ENCODE measurements around the gene NKD2.
"Not testable (repeated sequence)": the region's sequence is repeated elsewhere in the genome, so short reads cannot be mapped to it uniquely, and the experiment has no call there.

NKD2 gene

DNA sequence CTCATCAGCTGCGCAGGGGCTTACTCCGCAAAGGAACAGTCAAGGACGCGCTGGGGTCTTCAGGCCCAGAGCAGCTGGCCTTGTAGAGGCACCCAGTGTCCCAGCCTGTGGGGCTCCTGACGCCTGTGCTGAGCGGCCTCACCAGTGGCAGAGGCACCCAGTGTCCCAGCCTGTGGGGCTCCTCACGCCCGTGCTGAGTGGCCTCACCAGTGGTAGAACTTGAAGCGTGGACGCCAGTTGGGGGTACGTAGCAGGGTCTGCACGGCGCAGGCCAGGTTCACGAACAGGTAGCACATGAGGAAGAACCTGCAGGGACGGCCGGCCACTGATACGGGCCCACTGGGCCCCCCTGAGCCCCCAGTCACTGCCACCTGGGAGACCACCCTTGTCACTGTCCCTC, 67.3 kb downstream of the NKD2 start:
- no peak for DNase-seq

DNA sequence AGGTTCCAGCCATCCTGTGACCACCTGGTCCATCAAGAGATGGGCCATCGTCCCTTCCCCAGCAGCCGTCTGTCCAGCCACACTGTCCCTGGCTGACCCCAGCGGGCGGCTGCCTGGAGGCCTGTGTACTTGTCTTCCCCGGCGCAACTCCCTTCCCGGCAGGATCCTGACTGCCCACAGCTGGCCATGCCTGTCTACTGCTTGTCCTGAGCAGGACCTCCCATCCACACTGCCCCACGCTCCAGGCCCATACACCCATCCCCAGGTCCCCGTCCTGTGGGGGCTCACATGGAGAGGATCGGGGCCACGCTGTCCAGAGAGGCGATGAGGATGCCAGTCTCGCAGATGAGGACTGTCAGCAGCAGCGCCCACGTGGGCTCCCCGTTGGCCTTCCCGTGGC, 67.8 kb downstream of the NKD2 start:
- no peak for DNase-seq

DNA sequence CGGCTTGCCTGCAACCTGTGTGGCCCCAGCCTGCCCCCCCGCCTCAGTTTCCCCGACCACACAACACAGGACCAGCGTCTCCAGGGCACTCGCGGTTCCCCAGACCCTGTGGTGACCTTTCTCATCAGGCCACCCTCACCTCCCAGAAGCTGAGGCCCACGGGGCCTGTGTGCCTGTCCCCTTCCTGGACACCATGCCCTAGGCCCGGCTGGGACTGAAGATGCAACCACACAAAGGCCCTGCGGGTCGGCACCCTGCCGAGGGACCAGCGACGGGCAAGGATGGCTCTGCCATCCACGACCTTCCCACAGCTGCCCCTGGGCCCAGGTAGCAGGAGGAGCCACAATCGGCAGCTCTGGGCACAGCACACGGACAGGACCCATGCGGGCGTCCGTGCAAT, 68.4 kb downstream of the NKD2 start:
- no peak for DNase-seq

DNA sequence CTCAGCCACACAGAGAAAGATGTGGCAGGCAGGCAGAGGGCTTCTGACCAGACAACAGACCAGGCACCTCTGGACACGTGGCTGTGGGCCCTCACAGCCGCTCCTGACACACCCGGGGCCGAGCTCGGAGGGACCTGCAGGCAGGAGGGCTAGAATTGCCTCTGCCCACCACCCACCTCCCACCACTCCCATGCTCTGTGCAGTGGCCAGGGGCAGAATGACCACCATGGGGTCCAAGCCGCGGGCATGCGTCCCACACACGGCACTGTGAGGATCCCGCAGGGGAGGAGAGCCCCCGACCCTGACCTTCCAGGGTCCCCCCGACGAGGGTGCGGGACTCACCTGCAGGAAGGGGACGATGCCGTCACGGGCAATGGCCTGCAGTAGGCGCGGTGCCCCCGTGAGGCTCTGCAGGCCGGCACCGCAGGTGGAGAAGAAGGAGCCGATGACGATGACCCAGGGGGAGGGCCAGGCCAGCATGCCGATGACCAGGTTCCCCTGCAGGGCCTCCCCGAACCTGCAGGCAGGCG, 69.0 kb downstream of the NKD2 start:
- DNase-seq = no peak

DNA sequence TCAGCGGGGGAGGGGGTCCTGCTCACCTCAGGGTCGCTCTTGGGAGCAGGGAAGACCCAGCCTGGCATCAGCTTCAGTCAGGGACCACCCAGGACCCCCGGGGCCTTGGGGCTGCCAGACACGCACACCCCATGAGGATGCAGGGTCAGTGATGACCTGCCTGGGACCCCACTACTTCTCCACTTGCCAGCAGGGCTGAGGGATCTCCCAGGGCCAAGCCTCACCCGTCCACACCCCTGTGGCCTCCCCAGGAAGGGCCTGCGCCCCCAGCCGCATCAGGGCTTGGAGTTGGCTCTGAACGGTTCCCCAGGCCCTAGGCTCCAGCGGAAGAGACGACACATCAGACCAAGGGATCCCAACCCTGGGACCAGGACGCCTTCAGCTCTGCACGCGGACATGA, 69.6 kb downstream of the NKD2 start:
- DNase-seq = no peak

DNA sequence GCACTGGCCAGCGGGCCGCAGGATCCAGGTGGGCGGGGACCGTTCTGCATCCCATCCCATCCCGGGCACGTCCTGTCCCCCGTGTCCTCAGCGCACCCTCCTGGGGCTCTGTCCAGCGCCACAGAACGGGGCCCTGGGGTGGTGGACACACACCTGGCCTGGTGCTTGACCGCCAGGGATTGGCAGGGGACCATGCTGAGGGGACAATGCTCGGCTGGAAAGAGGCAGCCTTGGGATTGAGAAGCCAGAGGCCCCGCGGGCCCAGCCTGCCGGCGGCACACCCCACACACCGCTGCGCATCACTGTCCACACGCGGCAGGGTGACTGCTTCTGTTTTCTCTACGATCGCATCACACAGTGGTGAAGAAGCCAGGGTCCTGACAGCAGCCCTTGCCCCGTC, 70.2 kb downstream of the NKD2 start:
- no peak for DNase-seq

DNA sequence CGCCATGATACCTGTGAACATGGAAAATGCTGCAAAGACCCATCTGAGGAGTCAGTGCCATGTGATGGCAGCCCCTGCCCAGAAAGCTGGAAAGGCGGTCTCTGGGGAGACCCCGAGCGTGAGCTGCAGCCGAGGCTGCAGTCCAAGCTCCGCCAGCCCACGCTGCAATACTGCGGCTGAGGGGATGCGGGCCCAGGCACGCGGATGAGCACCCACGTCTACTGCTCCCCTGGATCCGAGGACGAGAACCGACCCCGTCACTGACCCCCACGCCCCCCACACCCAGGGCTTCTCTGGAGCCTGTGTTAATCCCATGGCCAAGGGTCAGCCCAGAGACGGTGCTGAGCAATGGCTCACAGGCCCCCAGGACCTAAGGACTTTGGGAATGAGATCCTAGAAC, 70.9 kb downstream of the NKD2 start:
- no peak for DNase-seq

DNA sequence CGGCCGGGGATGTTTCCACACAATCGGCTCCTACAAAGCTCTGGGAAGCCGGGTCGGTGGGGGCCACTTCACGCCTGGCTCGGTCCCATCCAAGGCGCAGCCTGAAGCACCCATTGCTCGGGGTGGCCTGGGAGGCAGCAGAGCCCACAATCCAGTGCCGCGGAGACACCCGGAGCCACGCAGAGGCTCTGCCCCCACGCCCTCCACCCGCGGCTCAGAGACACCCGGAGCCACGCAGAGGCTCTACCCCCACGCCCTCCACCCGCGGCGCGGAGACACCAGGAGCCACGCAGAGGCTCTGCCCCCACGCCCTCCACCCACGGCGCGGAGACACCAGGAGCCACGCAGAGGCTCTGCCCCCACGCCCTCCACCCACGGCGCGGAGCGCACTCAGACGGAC, 71.4 kb downstream of the NKD2 start:
- no peak for DNase-seq

DNA sequence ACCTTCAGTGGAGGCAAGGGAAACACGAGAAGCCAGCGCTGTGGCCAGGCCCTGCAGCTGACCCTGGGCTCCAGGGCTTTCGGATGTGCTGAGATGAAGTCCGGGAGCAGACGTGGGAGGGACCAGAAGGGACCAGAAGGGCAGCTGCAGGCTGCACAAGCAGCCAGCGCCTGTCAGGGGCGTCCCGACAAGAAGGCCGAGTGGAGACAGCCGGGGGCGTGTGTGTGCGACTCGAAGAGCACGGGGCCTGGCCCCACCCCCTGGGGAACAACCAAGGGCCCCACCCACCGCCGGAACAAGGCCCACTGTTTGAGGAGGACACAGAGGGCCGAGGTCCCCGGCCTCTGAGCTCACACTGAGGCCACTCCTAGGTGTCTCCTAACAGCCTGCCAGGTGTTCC, 71.8 kb downstream of the NKD2 start:
- no peak for DNase-seq

DNA sequence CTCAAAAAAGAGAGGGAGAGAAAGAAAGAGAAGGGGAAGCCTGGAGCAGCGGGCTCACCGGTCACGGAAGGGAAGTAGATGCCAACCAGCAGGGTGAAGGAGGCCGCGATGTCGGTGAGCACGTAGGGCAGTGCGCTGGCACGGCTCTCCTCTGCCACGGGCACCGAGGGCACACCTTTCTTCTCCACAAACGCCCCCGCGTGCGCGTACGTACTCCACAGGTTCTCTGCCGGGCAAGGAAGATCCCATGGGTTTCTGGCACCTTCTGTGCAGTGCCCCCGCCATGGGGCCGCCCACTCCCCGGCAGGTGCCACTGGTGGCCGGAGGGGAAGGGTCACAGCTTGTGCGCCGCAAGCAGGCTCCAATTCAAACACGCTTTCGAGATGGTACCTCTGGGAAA, 72.9 kb downstream of the NKD2 start:
- DNase-seq = no peak

DNA sequence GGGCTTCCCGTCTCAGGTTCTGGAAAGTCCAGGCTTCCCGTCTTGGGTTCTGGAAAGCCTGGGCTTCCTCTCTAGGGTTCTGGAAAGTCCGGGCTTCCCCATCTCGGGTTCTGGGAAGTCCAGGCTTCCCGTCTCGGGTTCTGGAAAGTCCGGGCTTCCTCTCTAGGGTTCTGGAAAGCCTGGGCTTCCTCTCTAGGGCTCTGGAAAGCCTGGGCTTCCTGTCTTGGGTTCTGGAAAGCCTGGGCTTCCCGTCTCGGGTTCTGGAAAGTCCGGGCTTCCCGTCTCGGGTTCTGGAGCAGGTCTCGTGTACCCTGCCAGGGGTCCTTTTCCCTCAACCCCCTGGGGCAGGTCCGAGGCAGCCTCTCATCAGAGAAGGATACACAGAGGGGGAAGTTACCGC, 74.4 kb downstream of the NKD2 start:
- DNase-seq = not testable (repeated sequence)

DNA sequence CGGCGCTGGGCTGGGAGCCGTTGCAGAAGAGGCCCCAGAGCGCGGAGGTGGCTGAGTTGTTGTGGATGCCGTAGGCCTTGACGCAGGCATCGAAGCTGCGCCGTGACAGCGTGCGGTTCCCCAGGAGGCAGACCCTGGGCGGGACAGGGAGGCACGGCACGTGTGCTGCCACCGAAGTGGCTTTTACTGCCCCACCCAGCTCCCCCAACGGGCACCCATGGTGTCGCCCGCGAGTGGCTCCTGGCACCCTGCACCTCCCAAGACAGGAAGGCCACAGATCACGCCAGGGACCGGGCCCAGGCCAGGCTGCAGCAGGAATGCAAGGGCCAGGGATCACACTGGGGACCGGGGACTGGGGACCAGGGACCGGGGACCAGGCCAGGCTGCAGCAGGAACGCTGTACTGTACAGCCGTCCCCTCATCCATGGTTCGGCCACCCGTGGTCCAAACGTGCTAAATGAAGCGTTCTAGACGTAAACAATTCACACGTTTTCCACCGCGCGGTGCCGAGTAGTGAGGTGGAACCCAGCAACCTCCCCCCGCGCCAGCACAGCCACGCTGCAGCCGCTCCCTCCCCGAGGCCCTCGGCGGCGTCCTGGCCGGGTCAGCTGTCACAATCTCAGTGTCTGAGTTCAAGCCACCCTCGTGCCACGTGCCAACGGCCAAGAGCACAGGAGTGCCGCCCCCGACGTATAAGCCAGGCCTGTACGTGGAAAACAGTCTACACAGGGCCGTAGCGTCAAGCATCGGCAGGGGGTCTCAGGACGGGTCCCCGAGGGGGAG, 75.4 kb downstream of the NKD2 start:
- DNase-seq = no peak

DNA sequence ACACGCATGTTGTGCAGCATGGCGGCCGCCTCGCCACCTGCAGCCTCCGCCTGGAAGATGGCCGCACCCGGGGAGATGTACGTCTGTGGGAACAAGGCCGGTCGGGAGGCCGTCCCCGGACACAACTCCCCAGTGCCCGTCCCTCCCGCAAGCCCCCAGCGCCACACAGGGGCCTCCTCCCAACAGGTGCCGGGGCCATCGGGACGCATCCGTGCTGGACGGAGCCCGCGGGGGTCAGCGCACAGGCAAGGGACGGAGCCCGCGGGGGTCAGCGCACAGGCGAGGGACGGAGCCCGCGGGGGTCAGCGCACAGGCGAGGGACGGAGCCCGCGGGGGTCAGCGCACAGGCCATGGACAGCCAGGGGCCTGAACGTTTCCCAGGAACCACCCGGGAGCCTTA, 76.8 kb downstream of the NKD2 start:
- no peak for DNase-seq

DNA sequence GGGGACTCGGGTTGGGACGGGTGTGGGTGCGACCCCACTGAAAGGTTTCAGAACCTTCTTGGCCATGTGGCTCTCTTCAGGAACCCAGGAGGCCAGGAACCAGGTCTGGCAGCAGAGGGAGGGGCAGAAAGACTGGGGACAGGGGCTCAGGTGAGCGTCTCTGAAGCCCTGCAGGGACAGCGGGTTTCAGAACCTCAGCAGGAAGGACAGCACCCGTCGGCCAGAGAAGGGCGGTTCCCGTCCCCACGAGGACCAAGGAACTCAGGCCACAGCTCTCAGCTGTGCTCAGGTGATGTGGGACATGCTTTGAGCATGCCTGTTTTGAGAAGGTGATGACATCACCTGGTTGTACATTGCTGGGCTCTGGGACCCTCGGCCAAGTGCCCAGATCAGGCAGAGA, 77.5 kb downstream of the NKD2 start:
- DNase-seq = no peak

DNA sequence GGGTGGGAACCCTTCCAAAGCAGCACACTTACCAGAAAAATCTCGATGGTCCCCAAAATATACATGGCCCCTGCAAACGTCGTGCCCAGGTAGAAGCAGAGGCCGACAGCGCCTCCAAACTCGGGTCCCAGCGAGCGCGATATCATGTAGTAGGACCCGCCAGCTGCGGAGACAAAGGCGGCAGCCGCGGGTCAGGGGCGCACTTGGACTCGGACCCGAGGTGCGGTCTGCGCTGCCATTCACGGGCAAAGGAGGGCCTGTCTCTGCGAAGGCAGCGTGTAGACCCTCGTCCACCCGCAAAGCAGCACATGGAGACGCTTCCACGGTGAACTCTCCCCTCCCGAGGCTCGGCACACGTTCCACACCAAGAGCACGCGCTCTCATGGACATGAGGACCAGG, 78.3 kb downstream of the NKD2 start:
- DNase-seq = no peak

DNA sequence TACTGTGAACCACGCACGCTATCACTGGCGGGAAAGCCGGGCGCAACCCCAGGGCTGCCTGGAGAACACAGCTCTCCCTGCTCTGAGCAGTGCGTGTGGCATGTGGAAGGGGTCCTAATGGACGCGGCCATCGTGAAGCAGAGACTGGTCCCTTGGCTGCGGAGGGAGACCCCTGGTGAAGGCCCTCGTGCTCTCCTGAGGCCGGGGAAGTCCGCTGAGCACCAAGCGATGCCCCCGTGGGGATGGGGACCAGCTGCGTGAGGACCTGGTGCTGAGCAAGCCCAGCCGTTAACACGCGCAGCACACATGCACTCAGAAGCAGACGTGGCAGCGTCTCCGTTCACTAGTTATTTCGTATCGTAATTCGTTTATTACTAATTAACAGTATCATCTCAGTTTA, 78.8 kb downstream of the NKD2 start:
- no peak for DNase-seq

DNA sequence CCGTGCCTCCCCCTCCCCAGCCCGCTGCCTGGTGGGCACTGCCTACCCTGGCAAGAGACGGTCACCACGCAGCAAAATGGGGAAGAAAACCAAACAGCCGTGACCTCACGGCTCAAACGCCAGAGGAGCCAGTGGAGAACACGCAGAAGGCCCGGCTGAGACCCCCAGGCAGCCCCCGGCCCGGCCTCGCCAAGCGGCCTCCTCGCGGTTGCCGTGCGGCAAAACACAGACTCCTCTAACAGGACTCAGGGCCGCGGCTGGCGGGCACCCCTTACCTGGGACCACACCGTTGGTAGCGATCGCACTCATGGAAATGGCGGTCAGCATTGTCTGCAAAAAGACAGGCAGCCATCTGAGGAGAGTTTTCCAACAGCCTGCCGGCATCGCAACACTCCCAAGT, 79.4 kb downstream of the NKD2 start:
- DNase-seq = no peak

Data from stimulated activated CD4-positive, alpha-beta T cell treated with anti-CD3 and anti-CD28 coated beads, Interleukin-4, amount 100 ng/mL, for 24 hours (primary cell).